Stimulated activated CD8-positive, alpha-beta memory T cell treated with anti-CD3 and anti-CD28 coated beads, Interleukin-12 subunit alpha, Interleukin-12 subunit beta, amount 100 ng/mL, for 4 hours (primary cell): ENCODE results near the gene SUMO3.

ENCODE experiments used
- DNase-seq: peaks from one replicate; pipeline ENCODE4 v3.0.0-alpha.2; 2020; ENCODE audit warnings: low read depth

The SUMO3 gene

DNA sequence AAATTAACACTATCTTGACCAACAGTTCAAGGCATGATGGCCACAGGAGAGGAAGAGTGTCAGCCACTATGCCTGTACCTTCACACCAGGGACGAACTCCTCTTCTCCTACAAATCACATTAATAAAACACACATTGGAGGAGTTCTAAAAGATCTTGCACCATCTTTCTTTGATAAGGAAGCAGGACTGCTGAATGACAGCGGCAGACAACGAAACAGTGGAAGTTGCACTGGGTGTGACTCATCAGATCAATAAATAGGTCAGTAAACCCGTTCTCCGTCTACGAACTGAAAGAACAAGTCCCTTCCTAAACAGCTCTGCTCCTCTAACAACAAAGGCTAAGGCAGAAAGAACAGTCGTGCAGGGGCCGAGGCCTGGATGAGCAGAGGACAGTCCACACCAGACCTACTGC is 39.4 kb downstream of the SUMO3 start:
- DNase-seq = no peak

- DNase-seq = no peak
Observed at GRCh38 chr21:44778094-44778493, 39.8 kb downstream of the SUMO3 start.

- no peak for DNase-seq
Observed at GRCh38 chr21:44774972-44775371, 42.9 kb downstream of the SUMO3 start.

GRCh38 chr21:44773291-44773932 is 44.5 kb downstream of the SUMO3 start:
- DNase-seq = no peak

- DNase-seq = no peak
Observed at GRCh38 chr21:44771896-44772525, 45.9 kb downstream of the SUMO3 start.

DNA sequence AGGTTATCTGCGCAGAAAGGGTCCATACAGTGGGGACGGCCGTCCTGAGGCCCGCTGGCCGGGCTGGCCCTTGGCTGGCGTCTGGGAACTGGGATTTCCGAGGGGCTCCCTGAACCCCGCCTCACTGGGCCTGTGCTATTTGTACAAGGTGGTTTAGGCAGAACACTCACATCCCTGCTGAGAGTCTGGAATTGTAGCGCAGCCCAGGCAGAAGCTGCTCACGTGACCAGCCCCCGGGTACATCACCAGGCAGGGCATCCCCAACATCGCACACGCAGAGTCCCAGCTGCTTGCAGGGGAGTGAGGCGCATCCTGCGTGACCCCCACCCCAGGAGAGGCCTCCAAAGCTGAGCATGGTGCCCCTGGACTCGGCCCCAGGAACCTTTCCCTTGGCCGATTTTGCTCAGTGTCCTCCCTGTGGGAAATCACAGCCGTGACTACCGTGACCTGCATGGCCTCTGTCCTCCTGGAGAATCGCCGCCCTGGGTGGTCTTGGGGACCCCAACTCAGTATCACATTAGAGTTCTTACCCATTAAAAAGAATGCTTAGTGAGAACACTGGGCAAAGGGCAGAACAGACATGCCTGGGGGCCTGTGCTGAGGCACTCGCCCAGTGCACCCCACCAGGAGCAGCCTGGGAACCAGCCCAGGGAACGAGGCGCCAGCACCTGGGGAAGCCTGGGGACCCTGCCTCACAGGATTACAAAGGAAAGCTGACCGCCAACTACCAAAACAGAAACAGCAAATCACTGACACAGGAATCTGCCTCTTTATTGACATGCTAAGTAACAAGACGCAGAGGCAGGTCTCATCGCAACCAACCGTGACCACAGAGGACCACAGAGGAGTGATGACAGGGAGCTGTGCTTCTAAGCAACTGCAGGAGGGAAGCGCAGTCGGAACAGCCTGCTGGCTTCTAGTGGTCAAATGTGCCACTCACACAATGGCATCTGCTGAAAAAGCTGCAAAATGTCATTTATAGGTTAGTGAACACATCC is 49.7 kb downstream of the SUMO3 start:
- DNase-seq = no peak

- no peak for DNase-seq
Observed at GRCh38 chr21:44766818-44767354, 51.0 kb downstream of the SUMO3 start.

DNA sequence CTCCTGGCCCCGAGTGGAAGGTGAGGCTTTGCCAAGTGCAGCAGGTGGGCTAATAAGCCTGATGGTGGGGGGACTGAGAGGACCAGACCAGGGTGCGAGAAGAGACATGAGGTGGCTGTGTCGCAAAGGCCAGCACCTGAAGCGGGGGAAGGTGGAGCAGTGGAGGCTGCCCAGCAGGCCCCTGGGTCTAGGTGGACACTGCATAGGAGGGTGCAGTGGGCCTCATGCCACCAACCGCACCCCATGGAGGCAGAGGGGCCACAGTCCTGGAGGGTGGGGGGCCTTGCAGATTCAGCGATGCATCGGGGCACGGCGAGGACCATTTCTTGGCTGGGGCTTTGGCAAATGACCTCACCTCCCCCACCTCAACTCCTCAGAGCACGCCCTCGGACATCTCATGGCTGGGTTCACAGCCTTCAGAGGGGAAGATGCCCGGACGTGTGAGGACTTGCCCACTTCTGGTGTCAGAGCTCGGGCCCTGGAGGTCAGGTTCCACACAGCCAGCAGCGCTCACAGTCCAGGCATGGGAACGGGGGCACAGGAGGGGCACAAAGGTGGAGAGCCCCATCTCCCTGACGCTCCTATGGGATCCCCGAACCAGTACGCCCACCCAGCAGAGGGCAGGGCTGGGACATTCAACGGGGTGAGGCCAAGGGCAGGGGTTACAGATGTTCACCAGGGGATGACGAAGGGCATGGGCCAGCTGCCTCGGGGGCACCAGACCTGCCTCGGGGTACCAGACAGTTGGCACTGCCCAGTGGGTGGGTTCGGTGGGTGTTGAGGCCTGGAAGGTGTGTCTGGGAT is 51.6 kb downstream of the SUMO3 start:
- DNase-seq = no peak

- peak; percentile 15 for DNase-seq
Observed at GRCh38 chr21:44765231-44766013, 52.4 kb downstream of the SUMO3 start.

- no peak for DNase-seq
Observed at GRCh38 chr21:44764319-44765230, 53.3 kb downstream of the SUMO3 start.

- DNase-seq = no peak
Observed at GRCh38 chr21:44763451-44764318, 54.2 kb downstream of the SUMO3 start.

- DNase-seq = no peak
Observed at GRCh38 chr21:44763050-44763378, 54.8 kb downstream of the SUMO3 start.

DNA sequence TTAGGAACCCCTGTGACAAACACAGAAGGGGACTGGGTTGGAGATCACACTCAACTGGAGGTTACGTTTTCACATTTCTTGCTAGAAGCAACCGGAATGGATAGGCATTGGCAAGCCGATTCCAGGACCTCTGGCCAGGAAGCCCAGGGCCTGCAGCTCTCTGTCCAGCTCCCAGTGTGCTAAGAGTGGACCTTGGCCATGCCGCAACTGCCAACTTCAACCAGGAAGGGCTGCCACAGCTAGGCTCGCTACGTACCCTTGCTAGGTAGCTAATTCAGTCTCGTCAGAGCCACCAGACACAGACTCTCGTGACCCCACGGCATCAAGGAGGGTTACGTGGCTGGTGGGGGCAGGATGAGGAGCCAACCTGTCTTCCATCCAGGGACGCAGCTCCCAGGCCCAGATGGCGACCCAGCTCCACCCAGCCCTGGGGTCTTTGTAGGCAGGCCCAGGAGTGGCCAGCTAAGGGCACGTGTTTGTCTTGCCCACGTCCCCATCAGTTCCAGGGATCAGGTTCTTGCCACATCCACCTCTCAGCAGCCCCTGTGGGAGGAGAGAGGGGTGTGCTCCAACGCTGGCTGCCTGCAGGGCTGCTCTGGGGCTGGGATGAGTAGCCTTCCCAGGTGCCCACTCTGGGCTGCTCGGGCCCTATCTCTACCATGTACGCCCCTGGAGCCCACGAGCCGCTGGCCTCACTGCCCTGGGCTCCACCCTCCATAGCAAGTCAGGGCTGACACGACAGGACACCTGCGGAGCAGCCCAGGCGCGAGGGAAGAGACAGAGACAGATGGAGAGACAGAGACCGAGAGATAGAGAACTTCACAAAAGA is 55.4 kb downstream of the SUMO3 start:
- DNase-seq = no peak

GRCh38 chr21:44761747-44762208 is 56.1 kb downstream of the SUMO3 start:
- DNase-seq = no peak

DNA sequence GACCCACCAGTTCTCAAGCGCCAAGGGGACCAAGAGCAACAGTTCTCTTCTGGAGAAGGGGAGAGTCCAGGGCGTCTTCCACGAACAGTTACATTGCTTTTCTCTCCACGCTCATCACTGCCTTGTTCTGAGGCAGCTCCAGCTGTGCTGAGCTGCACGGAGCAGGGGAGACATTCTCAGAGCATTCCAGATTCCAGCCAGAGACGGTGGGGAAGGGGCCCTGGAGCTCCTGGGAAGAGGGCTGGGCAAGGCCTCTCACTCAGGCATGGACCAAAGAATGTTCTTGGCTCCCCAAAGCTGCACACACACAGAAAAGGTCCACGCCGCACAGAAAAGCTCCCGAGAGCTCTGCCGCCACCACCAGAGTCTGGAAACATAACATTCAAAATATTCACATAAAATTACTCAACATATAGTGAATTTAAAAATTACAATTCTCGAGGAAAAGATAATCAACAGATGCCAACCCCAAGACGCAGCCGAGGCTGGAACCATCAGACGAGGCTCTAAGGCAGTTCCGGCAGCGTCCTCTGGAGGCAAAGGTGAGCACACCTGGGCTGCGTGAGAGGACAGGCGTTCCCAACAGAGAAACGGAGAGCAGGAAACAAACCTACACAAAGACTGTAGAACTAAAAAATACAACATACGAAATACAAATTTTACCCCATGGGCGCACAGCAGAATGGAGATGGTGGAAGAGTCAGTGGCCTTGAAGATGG is 56.7 kb downstream of the SUMO3 start:
- no peak for DNase-seq

DNA sequence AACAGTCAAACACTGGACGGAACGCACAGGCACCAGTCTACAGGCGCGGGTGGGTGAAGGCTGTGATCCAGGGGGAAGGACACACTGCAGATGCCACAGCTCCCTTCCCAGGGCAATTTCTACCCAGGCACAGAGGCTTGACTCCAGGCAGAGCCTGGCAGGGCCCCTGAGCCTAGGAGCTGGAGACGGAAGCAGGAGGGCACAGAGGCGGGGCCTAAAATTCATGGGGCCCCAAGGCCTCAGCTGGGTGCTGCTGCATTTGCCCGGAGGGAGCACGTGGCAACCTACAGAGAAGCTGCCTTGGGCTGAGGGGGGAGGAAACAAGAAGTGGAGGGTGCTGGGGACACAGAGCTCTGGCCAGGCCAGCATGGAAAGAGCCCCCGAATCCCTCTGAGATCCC is 57.5 kb downstream of the SUMO3 start:
- DNase-seq = no peak

DNA sequence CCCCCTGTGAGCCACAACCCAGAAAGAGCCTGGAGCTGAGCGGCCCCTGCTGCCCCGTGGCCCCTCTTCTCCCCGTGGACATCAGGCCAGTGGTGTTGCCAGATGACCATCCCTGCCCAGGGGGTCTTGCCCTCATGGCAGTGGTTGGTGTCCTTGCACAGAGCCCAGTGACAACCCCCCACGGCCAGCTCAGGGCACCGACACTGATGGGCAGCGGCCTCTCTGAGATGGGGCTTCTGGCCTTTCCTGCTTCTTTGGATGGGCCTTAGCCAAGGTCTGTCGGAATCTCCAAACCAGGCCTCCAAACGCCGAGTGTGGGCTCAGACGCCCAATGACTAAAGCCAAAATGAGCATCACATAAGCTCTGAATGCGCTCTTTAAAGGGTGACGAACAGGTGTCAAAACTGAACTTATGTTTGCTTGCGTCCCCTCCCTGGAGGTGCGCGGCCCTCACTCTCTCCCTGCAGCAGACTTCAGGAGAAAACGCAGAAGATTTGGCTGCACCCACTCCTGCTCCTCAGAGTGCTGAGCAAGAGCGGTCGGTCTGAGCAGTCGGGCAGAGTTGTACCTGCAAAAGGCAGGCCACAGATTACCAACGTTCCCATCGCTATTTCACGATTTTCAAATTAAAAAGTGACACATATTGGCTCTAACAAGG is 58.1 kb downstream of the SUMO3 start:
- DNase-seq = no peak
